Neutrophil (primary cell): ENCODE data around the gene PCK1.

Experiments used
- H3K27ac ChIP-seq: fragments of 200-600 bp; sonication (generic); 2 replicates; pipeline ENCODE4 v1.5.1; 2016; ENCODE audit warnings: mild to moderate bottlenecking, moderate library complexity
- H3K27me3 ChIP-seq: fragments of 200-600 bp; sonication (generic); 2 replicates; pipeline ENCODE4 v1.6.0; 2016; ENCODE audit warnings: mild to moderate bottlenecking
- H3K36me3 ChIP-seq: fragments of 200-600 bp; sonication (generic); 2 replicates; pipeline ENCODE4 v1.5.1; 2017
- H3K4me1 ChIP-seq, 2 experiments: fragments of 200-600 bp in 1 of 2; sonication (generic) in 1 of 2; 1 replicate in 1 of 2; 2 replicates in 1 of 2; pipeline versions ENCODE4 v1.5.1 to v1.6.1; 2013 to 2016; ENCODE audit warnings: low read depth in 1 of 2, low read length in 1 of 2, mild to moderate bottlenecking in 1 of 2, moderate library complexity in 1 of 2; ENCODE audit not compliant: control insufficient read depth in 1 of 2, insufficient read depth in 1 of 2
- H3K4me3 ChIP-seq, 2 experiments: fragments of 200-600 bp in 1 of 2; sonication (generic) in 1 of 2; 1 replicate in 1 of 2; 2 replicates in 1 of 2; pipeline ENCODE4 v1.5.1; 2013 to 2016; ENCODE audit warnings: low read depth in 1 of 2, low read length in 1 of 2, mild to moderate bottlenecking in 1 of 2, moderate library complexity in 1 of 2
- H3K9me3 ChIP-seq: fragments of 200-600 bp; sonication (generic); 2 replicates; pipeline ENCODE4 v1.5.1; 2016
- CTCF ChIP-seq: fragments of 200-600 bp; sonication (generic); IDR thresholded peaks from 2 replicates; pipeline ENCODE4 v1.5.1; 2016; ENCODE audit warnings: antibody characterized with exemption

PCK1 gene

GRCh38 chr20:57586370-57586793, 25.5 kb downstream of the PCK1 start:
- H3K27ac ChIP-seq: no peak overlapping the region
- no peak for TF ChIP-seq CTCF
- H3K4me3 ChIP-seq: no peak overlapping the region
- H3K36me3 ChIP-seq: no peaks in the 10 kb centered on the region
- H3K4me1 ChIP-seq: peaks cover 14 to 16% of the 10 kb centered on the region in 2 experiments
- no peaks in the 10 kb centered on the region for H3K9me3 ChIP-seq
- H3K27me3 ChIP-seq: peaks cover 82% of the 10 kb centered on the region

GRCh38 chr20:57586943-57587277, 26.0 kb downstream of the PCK1 start:
- TF ChIP-seq CTCF: no peak
- Histone ChIP-seq H3K4me3 (no peak overlapping the region), H3K4me1 (peaks cover 9 to 11% of the 10 kb centered on the region in 2 experiments), H3K27me3 (peaks cover 88% of the 10 kb centered on the region), H3K36me3 (no peaks in the 10 kb centered on the region), H3K9me3 (no peaks in the 10 kb centered on the region), H3K27ac (no peak overlapping the region)

DNA sequence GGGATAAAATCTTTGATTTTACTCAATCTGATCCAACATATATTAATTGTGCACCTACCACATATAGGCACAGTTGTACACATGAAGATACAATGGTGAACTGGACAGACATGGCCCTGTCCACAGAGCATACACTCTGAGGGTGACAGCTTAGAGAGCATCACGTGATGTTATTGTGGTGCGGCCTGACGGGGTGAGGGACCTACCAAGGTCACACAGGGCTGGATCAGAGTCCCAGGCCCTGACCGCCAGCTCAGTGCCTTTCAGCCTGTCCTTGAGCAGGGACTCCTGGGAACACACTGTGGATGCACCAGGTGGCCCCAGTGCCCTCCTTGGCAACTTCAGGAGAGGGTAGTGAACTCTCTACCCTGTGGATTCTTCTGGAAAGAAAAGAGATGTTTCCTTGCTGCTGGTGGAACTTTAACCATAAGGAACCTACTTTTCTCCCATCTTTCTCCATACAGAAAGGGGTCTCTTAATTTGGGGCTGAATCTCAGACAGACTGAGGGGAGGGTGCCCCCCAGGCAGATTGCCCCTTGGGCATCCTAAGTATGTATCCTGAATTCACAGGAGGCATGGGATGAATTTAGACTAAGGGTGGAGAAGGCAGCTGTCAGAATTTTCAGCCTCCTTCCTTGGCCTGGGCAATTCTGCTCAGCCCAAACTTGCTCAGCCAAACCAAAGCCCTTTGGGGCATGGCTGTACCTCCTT, 26.5 kb downstream of the PCK1 start:
- H3K27ac ChIP-seq: no peak overlapping the region
- no peak for TF ChIP-seq CTCF
- peaks cover 92% of the 10 kb centered on the region for H3K27me3 ChIP-seq
- H3K9me3 ChIP-seq: no peaks in the 10 kb centered on the region
- H3K4me3 ChIP-seq: no peak overlapping the region
- no peaks in the 10 kb centered on the region for H3K36me3 ChIP-seq
- peaks cover 4 to 6% of the 10 kb centered on the region in 2 experiments for H3K4me1 ChIP-seq

- Histone ChIP-seq H3K9me3 (no peaks in the 10 kb centered on the region), H3K4me3 (no peak overlapping the region), H3K4me1 (peaks cover 0 to under 1% of the 10 kb centered on the region in 2 experiments), H3K27me3 (peaks cover 92% of the 10 kb centered on the region), H3K36me3 (no peaks in the 10 kb centered on the region), H3K27ac (no peak overlapping the region)
- TF ChIP-seq CTCF: no peak
Measured at GRCh38 chr20:57587989-57588377, 27.1 kb downstream of the PCK1 start.

DNA sequence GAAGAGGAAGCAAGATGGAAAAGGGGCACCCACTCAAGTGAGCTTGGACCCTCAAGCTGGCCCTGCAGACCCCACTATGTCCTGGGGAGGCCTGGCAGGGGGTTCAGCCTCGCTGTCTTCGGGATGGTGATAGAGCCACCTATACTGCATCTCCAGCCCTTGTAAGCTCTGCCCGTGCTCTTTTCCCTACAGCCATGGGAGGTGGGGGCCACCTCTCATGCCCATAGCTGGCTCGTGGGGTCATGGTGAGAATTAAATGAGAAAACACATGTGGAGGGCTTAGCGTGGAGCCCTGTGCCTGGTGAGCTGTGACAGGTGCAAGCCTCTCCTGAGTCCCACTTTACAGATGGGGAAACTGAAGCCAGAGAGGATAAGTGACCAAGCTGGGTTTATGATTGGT, 27.7 kb downstream of the PCK1 start:
- peaks cover 93% of the 10 kb centered on the region for H3K27me3 ChIP-seq
- H3K36me3 ChIP-seq: no peaks in the 10 kb centered on the region
- H3K27ac ChIP-seq: no peak overlapping the region
- H3K9me3 ChIP-seq: no peaks in the 10 kb centered on the region
- no peaks in the 10 kb centered on the region for H3K4me1 ChIP-seq
- TF ChIP-seq CTCF: no peak
- no peak overlapping the region for H3K4me3 ChIP-seq
